ELR (cell line): ENCODE measurements around the gene FRMD1.

Experiments used
- DNase-seq: peaks from one replicate; pipeline ENCODE4 v3.0.0-alpha.2; 2015; ENCODE audit warnings: low read depth

FRMD1 gene

DNA sequence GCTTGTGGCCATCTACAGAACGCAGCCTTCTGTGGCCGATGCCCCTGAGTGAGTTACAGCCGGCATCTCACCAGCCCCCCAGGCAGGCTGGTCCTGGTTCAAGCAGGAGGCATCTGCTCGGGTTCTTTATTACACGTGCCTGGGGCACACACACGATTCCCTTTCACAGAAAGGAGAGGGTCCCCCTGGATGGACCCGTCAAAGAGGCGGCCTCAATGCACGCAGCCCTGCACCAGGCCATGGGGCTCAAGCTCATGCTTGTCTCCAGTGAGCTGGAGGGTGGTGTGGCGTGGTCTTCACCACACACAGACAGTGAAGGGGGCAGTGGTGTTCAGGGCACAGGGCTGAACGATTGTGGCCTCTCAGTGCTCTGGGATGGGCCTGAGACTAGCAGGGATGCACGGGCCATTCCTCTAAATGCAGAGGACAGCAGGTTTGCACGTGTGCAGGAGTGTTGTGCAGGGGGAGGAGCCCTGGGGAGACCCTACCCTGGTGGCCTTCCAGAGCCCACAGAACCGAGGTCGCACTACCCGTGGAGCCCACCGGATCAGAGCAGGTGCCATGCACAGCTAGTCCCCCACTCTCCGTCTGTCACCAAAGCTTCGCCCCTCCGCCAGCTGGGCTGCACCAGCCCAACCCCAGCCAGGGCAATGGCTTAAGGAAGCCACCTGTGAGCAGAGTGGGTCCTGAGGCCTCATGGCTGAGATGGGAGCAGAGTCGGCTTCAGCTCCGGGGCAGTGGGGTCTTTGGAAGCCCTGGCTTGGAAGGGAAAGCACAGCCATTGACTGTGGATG is 23.1 kb downstream of the FRMD1 start:
- no peak for DNase-seq

DNA sequence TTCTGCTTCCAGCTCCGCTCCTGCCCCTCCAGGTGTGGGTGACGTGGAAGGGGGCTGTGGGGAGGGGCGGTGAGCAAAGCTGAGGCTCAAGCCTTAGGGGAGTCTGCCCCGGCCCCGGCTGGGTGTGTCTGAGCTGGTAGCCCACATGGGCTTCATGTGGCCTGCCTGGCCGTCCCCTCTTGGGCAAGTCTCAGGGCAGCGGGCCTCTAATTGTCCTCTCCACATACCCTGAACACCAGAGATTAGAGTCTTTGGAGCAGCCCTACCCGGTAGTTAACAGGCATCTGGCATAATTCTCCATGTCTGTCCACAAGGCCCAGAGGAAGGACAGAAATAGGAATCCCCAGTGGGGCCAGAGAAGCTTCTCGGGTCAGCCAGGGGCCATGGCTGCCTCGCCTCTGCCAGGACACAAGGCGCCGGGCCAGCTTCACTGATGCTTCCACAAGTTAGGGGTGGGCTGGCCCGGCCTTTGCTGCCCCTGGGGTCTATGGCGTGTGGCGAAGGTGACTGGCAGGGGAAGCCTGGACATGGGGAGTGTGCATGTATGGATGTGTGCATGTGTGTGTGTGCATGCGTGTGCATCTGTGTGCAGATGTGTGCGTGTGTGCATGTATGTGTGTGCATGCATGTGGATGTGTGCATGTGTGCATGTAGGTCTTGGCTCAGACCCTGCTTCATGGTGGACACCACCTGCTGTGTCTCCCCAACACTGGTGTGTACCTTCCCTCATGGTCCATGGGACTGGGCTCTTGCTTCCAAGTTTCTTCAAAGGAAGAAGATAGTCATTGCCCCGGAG is 24.0 kb downstream of the FRMD1 start:
- DNase-seq, result no peak

GRCh38 chr6:168053957-168054471 is 25.0 kb downstream of the FRMD1 start:
- DNase-seq, result no peak

- DNase-seq, result no peak
Observed at GRCh38 chr6:168053086-168053956, 25.7 kb downstream of the FRMD1 start.

GRCh38 chr6:168052291-168052891 is 26.6 kb downstream of the FRMD1 start:
- no peak for DNase-seq

DNA sequence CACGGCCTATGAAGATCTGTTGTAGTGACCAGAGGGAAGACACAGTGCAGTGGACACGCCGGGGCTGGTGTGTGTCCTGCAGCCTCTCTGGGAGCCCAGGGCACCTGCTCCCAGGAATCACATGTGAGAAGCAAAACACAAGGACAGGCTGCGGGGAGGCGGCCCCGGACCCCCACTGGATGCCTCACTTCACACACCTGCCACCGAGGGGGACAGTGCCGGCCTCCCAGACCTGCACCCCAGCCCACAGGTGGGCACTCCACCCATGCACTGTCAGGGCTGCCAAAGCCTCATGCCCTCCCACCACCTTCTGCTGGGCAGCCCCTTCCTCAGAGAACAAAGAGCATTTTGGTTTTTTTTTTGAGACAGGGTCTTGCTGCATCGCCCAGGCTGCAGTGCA is 27.4 kb downstream of the FRMD1 start:
- DNase-seq, result no peak

- DNase-seq, result peak; percentile 2
Observed at GRCh38 chr6:168050881-168051586, 28.0 kb downstream of the FRMD1 start.

GRCh38 chr6:168050225-168050880 is 28.7 kb downstream of the FRMD1 start:
- no peak for DNase-seq

DNA sequence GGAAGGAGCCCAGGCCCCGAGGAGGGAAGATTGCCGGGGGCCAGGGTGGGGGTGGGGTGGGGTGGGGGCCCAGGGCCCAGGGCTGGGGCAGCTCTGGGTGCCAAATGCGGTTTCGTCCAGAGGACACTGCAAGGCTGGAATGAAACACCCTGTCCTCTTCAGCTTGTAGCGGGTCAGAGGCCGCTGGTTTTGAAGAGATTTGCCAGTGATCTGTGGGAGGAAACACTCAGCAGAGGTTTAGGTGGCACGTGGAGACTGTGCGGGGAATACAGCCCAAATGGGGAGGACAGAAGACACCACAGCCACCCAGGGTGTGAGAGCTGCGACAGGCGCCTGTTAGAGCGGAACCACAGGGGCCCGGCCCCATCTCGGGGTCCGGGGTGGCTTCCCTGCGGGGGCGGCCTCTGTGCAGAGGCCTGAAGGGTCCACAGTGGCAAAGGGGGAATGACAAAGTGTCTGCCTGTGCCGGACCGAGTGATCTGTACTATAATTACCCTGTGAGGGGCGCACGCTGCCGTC is 29.2 kb downstream of the FRMD1 start:
- no peak for DNase-seq

DNA sequence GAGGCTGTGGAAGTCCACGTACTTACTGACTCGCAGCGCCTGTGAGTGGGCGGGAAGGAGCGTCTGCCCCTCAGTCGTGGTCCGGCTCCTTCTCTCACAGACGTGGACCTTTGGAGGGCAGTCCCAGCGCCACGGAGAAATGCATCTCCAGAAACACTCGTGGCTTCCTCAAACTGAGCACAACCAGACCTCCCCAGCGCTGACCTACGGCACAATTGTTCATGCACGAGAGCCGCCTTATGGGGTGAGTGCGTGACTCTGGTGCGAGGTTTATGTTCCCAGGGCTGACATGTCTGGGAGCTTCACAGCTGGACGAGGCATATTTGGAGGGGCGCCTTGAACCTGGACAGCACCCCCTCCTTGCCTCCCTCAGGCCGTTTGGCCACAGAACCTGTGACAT is 29.7 kb downstream of the FRMD1 start:
- DNase-seq, result no peak

- DNase-seq, result no peak
Observed at GRCh38 chr6:168048724-168049025, 30.3 kb downstream of the FRMD1 start.

DNA sequence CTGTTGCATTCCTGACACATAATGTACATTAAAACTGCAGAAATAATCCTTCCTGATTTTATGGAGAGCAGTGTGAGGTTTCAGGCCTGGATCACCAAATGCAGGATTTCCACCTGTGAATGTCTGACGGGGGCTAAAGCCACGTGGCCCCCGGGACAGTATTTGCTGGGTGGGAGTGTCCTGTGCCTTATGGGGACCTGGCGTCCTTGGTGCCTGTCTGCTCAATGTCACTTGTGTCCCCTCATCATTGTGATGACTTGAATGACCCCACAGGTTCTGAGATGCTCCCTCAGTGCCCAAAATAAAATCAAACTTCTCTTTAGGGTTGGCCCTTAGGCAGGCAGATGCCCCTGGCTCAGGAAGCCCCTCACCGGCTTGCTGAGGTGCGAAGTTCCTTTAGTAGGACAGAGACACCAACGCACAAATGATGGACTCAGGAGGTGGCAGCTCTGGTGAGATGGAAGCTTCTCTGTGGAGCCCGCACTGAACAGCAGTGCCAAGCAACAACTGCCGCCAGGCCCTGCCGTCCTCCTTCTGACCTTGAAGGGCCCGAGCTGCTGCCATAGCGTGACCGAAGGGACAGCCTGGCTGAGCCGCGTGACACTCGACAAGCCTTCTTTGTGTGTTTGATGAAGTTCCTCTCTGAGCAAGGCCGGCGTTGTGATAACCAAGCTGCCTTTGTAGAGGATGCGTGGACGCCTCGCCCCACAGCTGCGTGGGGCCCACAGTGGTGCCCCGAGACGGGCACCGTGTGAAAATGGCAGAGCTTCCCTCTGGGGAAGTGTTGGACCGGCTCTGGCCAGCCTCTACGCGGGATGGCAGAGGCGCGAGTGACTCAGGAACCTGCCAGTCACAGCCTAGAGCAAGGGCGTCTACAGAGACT is 30.9 kb downstream of the FRMD1 start:
- DNase-seq, result no peak

- no peak for DNase-seq
Observed at GRCh38 chr6:168046696-168047095, 32.3 kb downstream of the FRMD1 start.

GRCh38 chr6:168045706-168046620 is 33.0 kb downstream of the FRMD1 start:
- DNase-seq, result no peak

GRCh38 chr6:168045141-168045691 is 33.8 kb downstream of the FRMD1 start:
- DNase-seq, result no peak

DNA sequence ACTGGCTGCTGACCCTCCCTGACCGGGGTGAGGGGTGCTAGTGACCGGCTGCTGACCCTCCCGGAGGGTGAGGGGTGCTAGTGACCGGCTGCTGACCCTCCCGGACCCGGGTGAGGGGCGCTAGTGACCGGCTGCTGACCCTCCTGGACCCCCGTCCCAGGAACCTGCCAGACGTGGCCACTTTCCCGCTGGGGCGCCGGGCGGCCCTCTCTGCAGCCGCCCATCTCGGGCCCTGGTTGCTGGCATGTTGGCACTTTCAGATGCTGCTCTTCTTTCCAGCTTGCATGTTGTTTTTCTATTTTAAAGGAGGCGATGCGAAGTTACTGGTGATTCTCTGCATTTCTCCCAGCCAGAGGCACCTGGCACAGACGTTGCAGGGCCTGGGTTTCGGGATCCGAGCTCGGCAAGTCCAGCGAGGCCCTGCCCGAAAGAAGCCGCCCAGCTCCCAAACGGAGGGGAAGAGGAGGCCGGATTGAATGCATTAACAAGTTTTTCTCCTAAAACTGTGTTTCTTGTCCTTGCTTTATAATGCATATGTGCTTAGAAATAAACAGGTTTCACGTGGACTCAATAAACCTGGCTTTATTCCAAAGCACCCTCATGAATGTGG is 34.4 kb downstream of the FRMD1 start:
- no peak for DNase-seq

GRCh38 chr6:168043848-168044415 is 35.1 kb downstream of the FRMD1 start:
- DNase-seq, result no peak
